ENCODE measurements around the gene ATAD3B.
"Not testable (repeated sequence)": the region's sequence is repeated elsewhere in the genome, so short reads cannot be mapped to it uniquely, and the experiment has no call there.

The ATAD3B gene

GRCh38 chr1:1510912-1511532, 39.5 kb downstream of the ATAD3B start:
- no peak for DNase-seq (ENCODE audit: extremely low read depth, low read depth)
- peak overlapping the region; percentile 80 for H3K4me3 ChIP-seq (replicated peaks; ENCODE audit: low read depth, low read length)
- TF ChIP-seq CTCF (IDR thresholded peaks at IDR 0.05; ENCODE audit: low read depth, low read length, missing control alignments), result no peak

- DNase-seq (ENCODE audit: extremely low read depth, low read depth), result peak; percentile 88
- H3K4me3 ChIP-seq (replicated peaks; ENCODE audit: low read depth, low read length), result peak within 1 kb of the TSS; percentile 80
- TF ChIP-seq CTCF (IDR thresholded peaks at IDR 0.05; ENCODE audit: low read depth, low read length, missing control alignments), result no peak
These were observed 40.1 kb downstream of the ATAD3B start, which contains the start of gene ATAD3A for GRCh38 chr1:1511533-1512285. TSS of gene ATAD3A (plus strand) at chr1:1512162. CDS start at chr1:1512269, 107 bp downstream.

GRCh38 chr1:1512425-1512824, 40.9 kb downstream of the ATAD3B start:
- not testable (repeated sequence) for DNase-seq (ENCODE audit: extremely low read depth, low read depth)
- H3K4me3 ChIP-seq (replicated peaks; ENCODE audit: low read depth, low read length), result peak overlapping the region; percentile 80

GRCh38 chr1:1513675-1514074, 42.1 kb downstream of the ATAD3B start:
- DNase-seq (ENCODE audit: extremely low read depth, low read depth), result not testable (repeated sequence)
- peak overlapping the region; percentile 80 for H3K4me3 ChIP-seq (replicated peaks; ENCODE audit: low read depth, low read length)

GRCh38 chr1:1514376-1514775, 42.8 kb downstream of the ATAD3B start:
- not testable (repeated sequence) for DNase-seq (ENCODE audit: extremely low read depth, low read depth); H3K4me3 ChIP-seq (replicated peaks; ENCODE audit: low read depth, low read length)

- not testable (repeated sequence) for DNase-seq (ENCODE audit: extremely low read depth, low read depth); H3K4me3 ChIP-seq (replicated peaks; ENCODE audit: low read depth, low read length)
These were observed 45.4 kb downstream of the ATAD3B start for GRCh38 chr1:1516923-1517322.

GRCh38 chr1:1517973-1518620, 46.5 kb downstream of the ATAD3B start:
- no peak overlapping the region for H3K4me3 ChIP-seq (replicated peaks; ENCODE audit: low read depth, low read length)
- no peak for DNase-seq (ENCODE audit: extremely low read depth, low read depth)
- TF ChIP-seq CTCF (IDR thresholded peaks at IDR 0.05; ENCODE audit: low read depth, low read length, missing control alignments), result no peak

GRCh38 chr1:1518621-1519007, 47.0 kb downstream of the ATAD3B start:
- not testable (repeated sequence) for H3K4me3 ChIP-seq (replicated peaks; ENCODE audit: low read depth, low read length); DNase-seq (ENCODE audit: extremely low read depth, low read depth)

GRCh38 chr1:1519805-1520505, 48.4 kb downstream of the ATAD3B start:
- H3K4me3 ChIP-seq (replicated peaks; ENCODE audit: low read depth, low read length); DNase-seq (ENCODE audit: extremely low read depth, low read depth): not testable (repeated sequence)
